Endothelial cell of umbilical vein (primary cell): ENCODE results near the gene TRIM22. TPM values are rescaled to one million over a fixed set of nuclear protein-coding genes. Genes with fewer than 3 reads are reported as not detected.

Experiments used
- BruUV-seq: library from RNA; stranded (reverse); fragments of 400-500 nt; replicated peaks from 2 replicates; lab custom pipeline; 2021; lab: Mats Ljungman, UMichigan
- CTCF ChIA-PET: fragments of 300-600, 350-600 bp; sonication (Branson Sonifier 250); formaldehyde crosslinking; loops from one replicate; lab custom pipeline; 2021; ENCODE audit warnings: antibody characterized with exemption, inconsistent platforms; lab: Charles Lee
- POLR2A ChIA-PET: fragments of 300-600, 350-600 bp; sonication (Branson Sonifier 250); formaldehyde crosslinking; loops from one replicate; lab custom pipeline; 2021; ENCODE audit warnings: antibody characterized with exemption, inconsistent platforms; lab: Charles Lee
- DNase-seq: peaks from one replicate; pipeline ENCODE4 v3.0.0-alpha.2; 2011; ENCODE audit warnings: low read depth, low spot score
- FAIRE-seq: peaks from 2 replicates; lab custom pipeline; 2011; peaks lifted over from hg19 to GRCh38; lab: Jason Lieb, UNC
- H2AFZ ChIP-seq: 2 replicates; pipeline ENCODE4 v1.6.0; 2012; ENCODE audit warnings: low read depth, low read length, control low read depth, inconsistent platforms
- H3K27ac ChIP-seq: 2 replicates; pipeline ENCODE4 v1.5.1; 2011; ENCODE audit warnings: low read depth, mild to moderate bottlenecking, control low read depth, low read length, moderate library complexity; ENCODE audit not compliant: insufficient read depth
- H3K27me3 ChIP-seq, 2 experiments: 2 replicates each; pipeline versions ENCODE4 v1.6.0 to v1.6.1; 2011; ENCODE audit warnings: low read length in 2 of 2, mixed read lengths in 1 of 2; ENCODE audit not compliant: control insufficient read depth in 2 of 2, insufficient read depth in 2 of 2
- H3K36me3 ChIP-seq, 2 experiments: 2 replicates in 1 of 2; 3 replicates in 1 of 2; pipeline ENCODE4 v1.5.1; 2011; ENCODE audit warnings: low read length in 2 of 2, mild to moderate bottlenecking in 1 of 2, moderate library complexity in 1 of 2; ENCODE audit not compliant: control insufficient read depth in 2 of 2, insufficient read depth in 2 of 2; ENCODE audit errors: extremely low read depth in 1 of 2
- H3K4me1 ChIP-seq: 3 replicates; pipeline ENCODE4 v1.5.1; 2011; ENCODE audit warnings: mild to moderate bottlenecking, low read length; ENCODE audit not compliant: control insufficient read depth, insufficient read depth; ENCODE audit errors: extremely low read depth
- H3K4me2 ChIP-seq: 2 replicates; pipeline ENCODE4 v1.6.1; 2011; ENCODE audit warnings: low read length, control low read depth, mixed read lengths; ENCODE audit not compliant: insufficient read depth
- H3K4me3 ChIP-seq, 3 experiments: fragments of 200-600 bp in 1 of 3; sonication (generic), shearing (Covaris generic) in 1 of 3; replicated peaks in 1 of 3; 2 replicates each; pipeline ENCODE4 v1.5.1; 2011 to 2016; ENCODE audit warnings: control low read depth in 3 of 3, low read length in 3 of 3, mild to moderate bottlenecking in 2 of 3, inconsistent platforms in 1 of 3, low read depth in 1 of 3, moderate library complexity in 1 of 3; ENCODE audit not compliant: insufficient read depth in 1 of 3
- H3K79me2 ChIP-seq: 2 replicates; pipeline ENCODE4 v1.6.0; 2012; ENCODE audit warnings: low read length, inconsistent platforms; ENCODE audit not compliant: control insufficient read depth, insufficient read depth
- H3K9ac ChIP-seq: replicated peaks from 2 replicates; pipeline ENCODE3; 2011; ENCODE audit warnings: low read length, control low read depth; ENCODE audit not compliant: insufficient read depth; ENCODE audit errors: extremely low read depth
- H3K9me1 ChIP-seq: replicated peaks from 3 replicates; pipeline ENCODE4 v1.6.0; 2011; ENCODE audit warnings: mild to moderate bottlenecking, low read length; ENCODE audit not compliant: control insufficient read depth, insufficient read depth; ENCODE audit errors: extremely low read depth
- H3K9me3 ChIP-seq: replicated peaks from 2 replicates; pipeline ENCODE4 v1.5.1; 2012; ENCODE audit warnings: low read length, inconsistent platforms; ENCODE audit not compliant: control insufficient read depth, insufficient read depth
- H4K20me1 ChIP-seq: replicated peaks from 2 replicates; pipeline ENCODE3; 2011; ENCODE audit warnings: mild to moderate bottlenecking, low read length; ENCODE audit not compliant: control insufficient read depth, insufficient read depth; ENCODE audit errors: extremely low read depth
- CTCF ChIP-seq, 2 donors: IDR thresholded peaks; 1 replicate in 1 of 2; 2 replicates in 1 of 2; pipeline ENCODE4 v1.5.1; 2011; ENCODE audit warnings: low read length in 2 of 2, mild to moderate bottlenecking in 2 of 2, moderate library complexity in 2 of 2, control low read depth in 1 of 2, inconsistent platforms in 1 of 2, low read depth in 1 of 2; ENCODE audit not compliant: insufficient read depth in 1 of 2; ENCODE audit errors: extremely low read depth in 1 of 2
- EZH2 ChIP-seq: IDR thresholded peaks from 2 replicates; pipeline ENCODE4 v1.6.1; 2012; ENCODE audit warnings: borderline replicate concordance, low read depth, mild to moderate bottlenecking, moderate library complexity, low read length, inconsistent platforms; ENCODE audit not compliant: severe bottlenecking
- FOS ChIP-seq: IDR thresholded peaks from 2 replicates; pipeline ENCODE4 v1.6.1; 2011; ENCODE audit warnings: mild to moderate bottlenecking, low read length, moderate library complexity, borderline replicate concordance; ENCODE audit not compliant: insufficient read depth
- GATA2 ChIP-seq: IDR thresholded peaks from 2 replicates; pipeline ENCODE4 v1.7.0; 2011; ENCODE audit warnings: low read depth, mild to moderate bottlenecking, moderate library complexity, mixed read lengths, low read length; ENCODE audit not compliant: insufficient read length, insufficient read depth
- JUN ChIP-seq: IDR thresholded peaks from 2 replicates; pipeline ENCODE4 v1.6.1; 2011; ENCODE audit warnings: borderline replicate concordance, low read depth; ENCODE audit not compliant: insufficient read length, insufficient read depth
- MAX ChIP-seq: IDR thresholded peaks from 2 replicates; pipeline ENCODE4 v1.6.1; 2011; ENCODE audit not compliant: insufficient read depth, insufficient read length
- MYC ChIP-seq: IDR thresholded peaks from one replicate; pipeline ENCODE4 v1.6.1; 2011; ENCODE audit warnings: mild to moderate bottlenecking, low read depth, low read length
- POLR2A ChIP-seq: IDR thresholded peaks from 2 replicates; pipeline ENCODE4 v1.6.1; 2012; ENCODE audit warnings: low read depth, mild to moderate bottlenecking, control low read depth, low read length
- POLR2AphosphoS5 ChIP-seq: IDR thresholded peaks from 2 replicates; pipeline ENCODE4 v1.6.1; 2012; ENCODE audit warnings: low read depth, mild to moderate bottlenecking, control low read depth, low read length, moderate library complexity; ENCODE audit not compliant: insufficient read depth
- dilution Hi-C: fragments of 300-500 bp; cut with MboI; formaldehyde crosslinking; loops from one replicate; pipeline ENCODE4 v1.15.0; 2019; ENCODE audit warnings: low sequenced_read_pairs; ENCODE audit not compliant: extremely low pct_ligation_motif_present
- intact Hi-C: fragments of 100-400 bp; cut with micrococcal nuclease; formaldehyde crosslinking; loops from one replicate; pipeline ENCODE4 v1.10.0; 2022
- polyA plus RNA-seq, 4 experiments: library from polyadenylated mRNA; depleted of rRNA in 3 of 4; stranded (reverse) in 3 of 4; unstranded in 1 of 4; fragments of >200 nt; gene quantifications; 2 replicates each; pipeline versions ENCODE4 v1.2.1 to v1.2.3, GENCODE V29; 2011 to 2012; ENCODE audit warnings: missing spikeins in 1 of 4
- total RNA-seq: library from RNA; stranded (reverse); gene quantifications from 2 replicates; pipeline ENCODE4 v1.2.3, GENCODE V29; 2021

The TRIM22 gene
- total and polyA plus RNA-seq, 2 donors (not counting 3 experiments of a cell fraction or from before 2014, with no cell fraction given) = 73.5 to 110 TPM

- DNase-seq (no peak), FAIRE-seq (no peak)
- Histone ChIP-seq H3K9me1 (no peaks in the 10 kb centered on the region), H3K4me3 (no peak overlapping the region), H4K20me1 (peaks cover 2% of the 10 kb centered on the region), H2AFZ (no peak overlapping the region), H3K79me2 (peaks cover 19% of the 10 kb centered on the region), H3K27ac (no peak overlapping the region), H3K9ac (no peak overlapping the region), H3K4me1 (no peaks in the 10 kb centered on the region), H3K4me2 (no peak overlapping the region), H3K36me3 (peaks cover 10 to 23% of the 10 kb centered on the region in 2 experiments), H3K27me3 (no peaks in the 10 kb centered on the region), H3K9me3 (no peaks in the 10 kb centered on the region)
- no TSS peak for BruUV-seq
- dilution Hi-C loops = no loop called here
- POLR2A ChIA-PET = no interaction called here
- TF ChIP-seq GATA2 = no peak
- no peak for TF ChIP-seq JUN
- TF ChIP-seq FOS = no peak
- no peak for TF ChIP-seq CTCF (IDR thresholded peaks at IDR 0.05; ENCODE audit: extremely low read depth in 1 of 2, insufficient read depth in 1 of 2, low read depth in 1 of 2, low read length in 2 of 2)
- CTCF ChIA-PET = interaction anchor here (1.0 kb wide), 1 partner anchor 12 kb away, joined by 3 read pairs; no protein-coding TSS in a partner anchor
- intact Hi-C loops = no loop called here
These were observed 15.2 kb upstream of the TRIM22 start for GRCh38 chr11:5674391-5674790.

GRCh38 chr11:5679811-5680210 is 9.8 kb upstream of the TRIM22 start:
- TF ChIP-seq FOS = no peak
- TF ChIP-seq MYC = no peak
- no peak for TF ChIP-seq MAX
- TF ChIP-seq EZH2 = no peak
- TF ChIP-seq GATA2 = no peak
- no peak for TF ChIP-seq POLR2A
- no peak for TF ChIP-seq CTCF (IDR thresholded peaks at IDR 0.05; ENCODE audit: extremely low read depth in 1 of 2, insufficient read depth in 1 of 2, low read depth in 1 of 2, low read length in 2 of 2)
- TF ChIP-seq JUN = no peak
- TF ChIP-seq POLR2AphosphoS5 = no peak

More at GRCh38 chr11:5679811-5680210, 9.8 kb upstream of the TRIM22 start:
- peaks cover 5% of the 10 kb centered on the region for H3K4me1 ChIP-seq
- no peak overlapping the region for H2AFZ ChIP-seq
- no peaks in the 10 kb centered on the region for H3K27me3 ChIP-seq
- H3K27ac ChIP-seq = no peak overlapping the region
- no peak overlapping the region for H3K4me3 ChIP-seq
- POLR2A ChIA-PET = no interaction called here
- H3K9ac ChIP-seq = no peak overlapping the region
- H3K9me1 ChIP-seq = no peaks in the 10 kb centered on the region
- no peak overlapping the region for H3K4me2 ChIP-seq
- H3K9me3 ChIP-seq = no peaks in the 10 kb centered on the region
- peaks cover 3% of the 10 kb centered on the region for H4K20me1 ChIP-seq
- CTCF ChIA-PET = no interaction called here
- DNase-seq = no peak
- peaks cover 42% of the 10 kb centered on the region for H3K79me2 ChIP-seq
- no TSS peak for BruUV-seq
- intact Hi-C loops = no loop called here
- dilution Hi-C loops = no loop called here
- peaks cover 11 to 18% of the 10 kb centered on the region in 2 experiments for H3K36me3 ChIP-seq
- FAIRE-seq = no peak
